Measurements from ENCODE around the gene CAPN12.
"Not testable (repeated sequence)": the region's sequence is repeated elsewhere in the genome, so short reads cannot be mapped to it uniquely, and the experiment has no call there.

Gene CAPN12

DNA sequence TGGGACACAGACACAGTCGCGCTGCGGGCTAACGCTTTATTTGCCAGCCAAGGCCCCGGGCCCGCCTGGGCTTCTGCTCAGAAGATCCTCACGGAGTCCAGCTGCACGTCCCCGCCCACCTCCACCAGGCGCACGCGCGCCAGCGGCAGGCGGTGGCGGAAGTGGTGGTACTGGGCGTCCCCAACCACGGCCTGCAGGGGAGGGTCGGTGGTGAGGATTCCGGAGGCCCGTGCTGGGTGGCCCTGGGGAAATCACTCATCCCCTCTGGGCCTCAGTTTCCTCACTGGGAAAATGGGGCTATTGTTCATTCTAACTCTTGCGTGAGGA lies 26.6 kb upstream of the CAPN12 start:
- DNase-seq, result not testable (repeated sequence)

DNA sequence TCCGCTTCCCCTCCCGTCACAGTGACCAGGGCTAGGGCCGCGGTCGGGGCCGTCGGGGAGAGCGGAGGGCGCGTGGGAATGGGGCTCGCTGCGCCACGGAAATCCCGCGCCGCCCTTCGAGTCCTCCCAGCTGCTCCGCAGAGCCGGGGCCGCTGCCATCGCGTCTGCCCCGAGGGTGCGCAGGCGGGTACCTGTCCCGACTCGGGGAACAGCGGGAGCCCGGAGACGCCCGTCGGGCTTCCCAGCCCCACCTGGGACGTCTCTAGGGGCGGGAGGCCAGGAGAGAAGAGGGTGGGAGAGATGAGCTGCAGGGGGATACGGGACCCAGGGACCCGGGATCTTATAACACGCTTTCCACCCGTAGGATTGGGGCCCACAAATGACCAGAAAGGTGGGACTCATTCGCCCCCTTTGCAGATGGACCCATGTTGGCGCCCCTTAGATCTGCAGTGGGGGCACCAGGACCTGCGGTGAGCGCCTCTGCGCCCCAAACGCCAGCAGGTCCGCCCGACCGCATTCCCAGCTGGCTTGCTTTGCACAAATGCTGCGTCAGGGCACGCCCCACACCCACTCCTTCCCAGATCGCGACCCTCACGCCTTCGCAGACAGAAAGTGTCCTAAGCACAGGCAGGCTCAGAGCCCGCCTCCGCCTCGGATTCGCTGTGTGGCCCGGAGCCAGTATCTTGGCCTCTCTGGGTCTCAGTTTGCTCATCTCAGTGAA lies 26.1 kb upstream of the CAPN12 start:
- not testable (repeated sequence) for DNase-seq

DNA sequence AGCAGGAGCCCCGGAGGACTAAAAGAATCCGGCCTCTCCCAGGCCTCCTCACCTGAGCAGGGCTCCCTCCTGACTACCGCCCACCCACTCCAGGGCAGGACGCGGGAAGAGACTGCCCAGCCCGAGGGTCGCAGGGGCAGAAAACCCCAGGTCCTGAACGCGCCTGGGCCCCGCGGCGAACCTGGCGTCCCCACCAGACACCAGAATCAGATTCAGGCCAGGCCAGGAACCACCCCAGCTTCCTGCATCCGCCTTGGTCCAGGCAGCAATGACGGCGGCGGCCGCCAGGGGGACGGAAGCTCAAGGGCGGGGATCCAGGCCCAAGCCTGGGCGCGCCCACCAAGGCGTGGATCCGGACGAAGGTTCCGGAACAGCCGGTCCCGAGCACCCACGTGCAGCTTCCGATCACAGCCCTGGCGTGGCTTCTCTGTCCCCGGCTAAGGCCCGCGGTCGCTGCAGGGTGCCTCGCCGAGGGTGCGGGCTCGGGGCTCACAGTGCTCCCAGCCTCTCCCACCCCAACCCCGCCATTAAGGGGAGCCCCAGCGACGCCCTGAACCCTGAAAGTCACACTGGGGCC lies 25.4 kb upstream of the CAPN12 start:
- peak; percentile 37 for DNase-seq

GRCh38 chr19:38766276-38767047 lies 22.2 kb upstream of the CAPN12 start:
- no peak for DNase-seq

- no peak for DNase-seq
These were observed 20.9 kb upstream of the CAPN12 start for GRCh38 chr19:38765214-38765613.

DNA sequence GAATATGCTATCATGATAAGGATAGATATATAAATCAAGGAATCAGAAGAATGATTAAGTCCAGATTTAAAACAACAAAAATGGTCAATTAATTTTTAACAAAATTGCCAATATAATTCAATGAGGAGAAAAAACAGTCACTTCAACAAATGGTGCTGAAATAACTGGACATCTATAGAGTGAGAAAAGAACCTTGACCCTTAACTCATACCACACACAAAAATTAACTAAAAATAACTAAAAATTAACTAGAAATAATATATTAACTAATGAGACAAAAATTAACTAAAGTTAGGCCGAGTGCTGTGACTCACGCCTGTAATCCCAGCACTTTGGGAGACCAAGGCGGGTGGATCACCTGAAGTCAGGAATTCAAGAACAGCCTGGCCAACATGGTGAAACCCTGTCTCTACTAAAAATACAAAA lies 19.5 kb upstream of the CAPN12 start:
- DNase-seq, result no peak

GRCh38 chr19:38761884-38762389 lies 17.7 kb upstream of the CAPN12 start:
- not testable (repeated sequence) for DNase-seq

GRCh38 chr19:38760805-38761517 lies 16.7 kb upstream of the CAPN12 start:
- not testable (repeated sequence) for DNase-seq

GRCh38 chr19:38759590-38760003 lies 15.3 kb upstream of the CAPN12 start:
- DNase-seq, result no peak

GRCh38 chr19:38754196-38754595 lies 9.9 kb upstream of the CAPN12 start:
- not testable (repeated sequence) for DNase-seq

- DNase-seq, result not testable (repeated sequence)
These were observed 9.5 kb upstream of the CAPN12 start for GRCh38 chr19:38753783-38754182.

GRCh38 chr19:38745316-38745715 lies 1.0 kb upstream of the CAPN12 start:
- no peak for DNase-seq

- no peak for DNase-seq
These were observed 600 bp upstream of the CAPN12 start for GRCh38 chr19:38744874-38745273.

DNA sequence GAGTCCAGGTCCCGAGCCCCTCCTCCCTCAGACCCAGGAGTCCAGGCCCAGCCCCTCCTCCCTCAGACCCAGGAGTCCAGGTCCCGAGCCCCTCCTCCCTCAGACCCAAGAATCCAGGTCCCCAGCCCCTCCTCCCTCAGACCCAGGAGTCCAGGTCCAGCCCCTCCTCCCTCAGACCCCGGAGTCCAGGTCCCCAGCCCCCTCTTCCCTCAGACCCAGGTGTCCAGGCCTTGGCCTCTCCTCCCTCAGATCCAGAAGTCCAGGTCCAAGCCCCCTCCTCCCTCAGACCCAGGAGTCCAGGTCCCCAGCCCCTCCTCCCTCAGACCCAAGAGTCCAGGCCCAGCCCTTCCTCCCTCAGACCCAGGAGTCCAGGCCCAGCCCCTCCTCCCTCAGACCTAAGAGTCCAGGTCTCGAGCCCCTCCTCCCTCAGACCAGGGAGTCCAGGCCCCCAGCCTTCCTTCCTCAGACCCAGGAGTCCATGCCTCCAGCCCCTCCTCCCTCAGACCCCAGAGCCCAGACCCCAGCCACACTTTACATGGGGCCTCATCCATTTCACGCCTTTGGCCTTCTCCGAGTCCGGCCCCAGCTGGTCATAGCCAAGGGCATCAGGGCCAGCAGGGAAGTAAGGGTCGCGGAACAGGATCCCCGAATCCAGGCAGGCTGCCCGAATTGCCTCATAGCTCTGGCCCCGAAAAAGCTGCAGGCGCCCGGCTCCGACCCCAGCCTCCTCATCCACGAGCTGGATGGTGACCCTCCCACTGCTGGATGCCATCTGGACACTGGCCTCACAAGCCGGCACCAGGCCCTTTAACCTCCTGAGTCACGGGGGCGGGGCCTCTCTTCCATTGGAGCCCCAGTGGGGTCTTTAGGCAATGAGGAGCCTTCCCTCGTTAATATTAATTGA lies 628 bp downstream of the CAPN12 start:
- no peak for DNase-seq

DNA sequence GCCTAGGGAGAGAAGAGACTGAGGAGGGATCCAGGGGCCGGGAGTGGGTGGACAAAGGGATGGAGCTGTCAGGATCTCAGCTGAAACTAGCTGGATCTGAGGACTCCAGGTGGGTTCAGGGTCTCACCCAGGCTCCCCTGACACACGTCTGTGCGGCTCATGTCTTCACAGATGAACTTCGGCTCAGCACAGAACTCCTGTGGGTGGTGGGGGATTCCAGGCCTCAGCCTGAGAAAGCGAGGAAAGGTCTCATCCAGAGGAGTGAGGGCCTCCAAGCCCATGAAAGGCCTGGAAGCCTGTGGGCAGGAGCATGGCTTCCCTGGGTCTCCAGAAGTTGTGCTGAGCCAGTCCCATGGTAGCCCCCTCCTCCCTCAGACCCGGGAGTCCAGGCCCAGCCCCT lies 1.4 kb downstream of the CAPN12 start:
- DNase-seq, result no peak

GRCh38 chr19:38742296-38742695 lies 2.0 kb downstream of the CAPN12 start:
- DNase-seq, result no peak

DNA sequence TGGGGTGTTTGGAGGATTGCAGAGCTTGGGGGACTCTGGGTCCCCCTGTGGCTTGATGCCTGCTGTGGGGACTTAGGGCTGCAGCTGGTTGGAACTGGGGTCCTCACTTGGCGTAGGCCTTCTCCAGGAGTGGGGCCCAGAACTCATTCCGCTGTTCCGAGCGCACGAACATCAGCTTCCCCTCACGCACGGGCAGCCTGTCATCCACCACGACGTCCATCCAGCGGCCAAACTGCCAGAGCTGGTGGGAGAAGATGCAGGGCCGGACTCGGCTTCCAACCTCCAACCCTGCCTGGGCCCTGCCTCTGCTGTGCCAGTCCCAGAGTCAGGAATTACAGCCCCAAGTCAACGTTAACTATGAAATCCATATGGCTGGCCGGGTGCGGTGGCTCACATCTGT lies 2.6 kb downstream of the CAPN12 start:
- no peak for DNase-seq

DNA sequence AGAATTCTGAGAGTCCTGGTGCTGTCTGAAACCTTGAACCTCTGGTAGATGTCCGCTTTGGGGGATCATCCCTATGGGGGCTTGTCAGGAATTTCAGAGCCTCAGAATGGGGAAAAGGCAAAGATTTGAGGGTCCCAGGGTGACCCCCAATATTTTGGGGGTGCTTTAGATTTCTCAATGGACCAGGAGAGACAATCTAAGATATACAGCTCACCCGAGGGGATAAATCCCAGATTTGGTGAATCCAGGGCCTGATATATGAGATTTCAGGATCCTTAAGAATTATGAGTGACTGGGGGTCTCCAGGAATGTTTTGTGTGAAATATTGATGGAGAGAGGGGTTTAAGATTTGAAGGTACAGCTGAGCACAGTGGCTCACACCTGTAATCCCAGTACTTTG lies 3.3 kb downstream of the CAPN12 start:
- no peak for DNase-seq

- no peak for DNase-seq
These were observed 4.0 kb downstream of the CAPN12 start for GRCh38 chr19:38740257-38740592.

DNA sequence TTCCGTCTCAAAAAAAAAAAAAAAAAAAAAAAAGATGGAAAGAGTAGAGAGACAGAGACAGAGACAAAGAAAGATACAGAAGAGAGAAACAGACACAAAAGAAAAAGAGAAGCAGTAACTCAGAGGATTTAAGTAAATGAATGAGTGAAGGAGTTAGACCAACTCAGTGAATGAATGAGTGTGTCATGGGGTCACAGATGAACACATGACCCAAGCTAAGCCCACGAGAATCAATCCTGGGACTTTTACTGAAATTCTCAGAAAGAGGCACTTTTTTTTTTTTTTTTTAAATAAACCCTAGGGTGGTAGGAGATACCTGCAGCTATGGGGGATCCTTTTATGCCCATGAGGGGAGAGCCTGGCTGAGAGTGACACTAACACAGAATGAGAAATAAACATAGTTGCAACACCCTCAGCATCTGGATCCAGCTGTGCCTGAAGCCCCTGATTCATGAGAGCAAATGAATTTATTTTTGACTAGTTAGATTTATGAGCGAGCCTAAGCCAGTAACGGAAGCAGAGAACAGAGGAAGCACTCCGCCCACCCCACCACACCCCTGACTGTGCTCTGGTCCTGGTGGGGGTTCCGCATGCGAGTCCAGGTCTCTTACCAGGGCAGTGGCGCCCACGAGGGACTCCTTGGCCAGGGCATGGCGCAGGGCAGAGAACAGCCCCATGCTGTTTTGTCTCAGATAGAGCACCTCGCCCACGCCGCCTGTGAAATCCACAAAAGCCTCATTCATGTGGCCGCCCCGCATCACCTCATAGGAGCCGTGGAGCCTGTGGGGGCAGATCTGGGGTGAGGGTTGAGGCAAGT lies 4.6 kb downstream of the CAPN12 start:
- DNase-seq, result no peak

Data from HCEC 1CT (cell line).